HG03066 (cell line): ENCODE measurements around the gene GNAO1.

Experiments used
- ATAC-seq: cut with Tn5 transposase; IDR thresholded peaks from one replicate; pipeline ENCODE4 v1.9.1; 2021; ENCODE audit warnings: low read depth; ENCODE audit not compliant: unreplicated experiment

GNAO1 gene

GRCh38 chr16:56306690-56307533, 115.6 kb downstream of the GNAO1 start:
- ATAC-seq: no peak

- no peak for ATAC-seq
These were observed 116.2 kb downstream of the GNAO1 start for GRCh38 chr16:56307534-56307873.

GRCh38 chr16:56309008-56309407, 117.7 kb downstream of the GNAO1 start:
- ATAC-seq: no peak

GRCh38 chr16:56310690-56311089, 119.4 kb downstream of the GNAO1 start:
- ATAC-seq: no peak

GRCh38 chr16:56311208-56312027, 120.1 kb downstream of the GNAO1 start:
- ATAC-seq: no peak

GRCh38 chr16:56312028-56312300, 120.7 kb downstream of the GNAO1 start:
- ATAC-seq: no peak

GRCh38 chr16:56312556-56312955, 121.3 kb downstream of the GNAO1 start:
- no peak for ATAC-seq

GRCh38 chr16:56314244-56314850, 123.1 kb downstream of the GNAO1 start:
- ATAC-seq: no peak

GRCh38 chr16:56315955-56316354, 124.7 kb downstream of the GNAO1 start:
- no peak for ATAC-seq

GRCh38 chr16:56316545-56316944, 125.3 kb downstream of the GNAO1 start:
- ATAC-seq: no peak

- ATAC-seq: peak; percentile 87
These were observed 126.9 kb downstream of the GNAO1 start for GRCh38 chr16:56317998-56318826.

- ATAC-seq: no peak
These were observed 127.5 kb downstream of the GNAO1 start for GRCh38 chr16:56318827-56319140.

- ATAC-seq: no peak
These were observed 128.1 kb downstream of the GNAO1 start for GRCh38 chr16:56319376-56319775.

GRCh38 chr16:56320056-56320455, 128.8 kb downstream of the GNAO1 start:
- no peak for ATAC-seq

GRCh38 chr16:56320811-56321558, 129.7 kb downstream of the GNAO1 start:
- no peak for ATAC-seq

GRCh38 chr16:56321571-56321970, 130.3 kb downstream of the GNAO1 start:
- ATAC-seq: no peak

- no peak for ATAC-seq
These were observed 133.1 kb downstream of the GNAO1 start for GRCh38 chr16:56324406-56324805.

- ATAC-seq: no peak
These were observed 134.7 kb downstream of the GNAO1 start for GRCh38 chr16:56325956-56326355.

- ATAC-seq: no peak
These were observed 136.0 kb downstream of the GNAO1 start for GRCh38 chr16:56327071-56327928.
